ENCODE results near the gene MICAL2. TPM values are rescaled to one million over a fixed set of nuclear protein-coding genes. Genes with fewer than 3 reads are reported as not detected.
A peak's percentile ranks its signal among the peaks of the same experiment; 100 is the strongest.

Gene MICAL2
- total RNA-seq, 4 donors from 2014 or later: 27.4 to 63.6 (median 51.9) TPM

DNA sequence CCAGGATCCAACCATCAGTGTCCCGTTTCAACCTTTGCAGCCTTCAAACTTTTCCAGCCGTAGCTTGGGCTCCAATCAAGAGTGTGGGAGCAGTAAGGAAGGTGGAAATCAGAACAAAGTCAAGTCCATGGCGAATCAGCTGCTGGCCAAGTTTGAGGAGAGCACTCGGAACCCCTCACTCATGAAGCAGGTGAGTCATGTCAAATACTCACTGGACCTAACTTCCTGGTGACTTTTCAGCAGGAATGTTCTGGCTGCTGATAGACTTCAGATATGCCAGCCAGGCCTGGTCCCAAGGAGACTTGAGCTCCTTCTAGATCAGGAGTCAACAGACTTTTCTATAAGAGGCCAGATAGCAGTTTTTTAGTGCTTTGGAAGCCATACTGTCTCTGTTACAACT is 129.0 kb downstream of the MICAL2 start:
- Histone ChIP-seq H3K27ac (peak overlapping the region; percentile 31 to 94 (median 41)), H3K4me1 (peaks cover 49 to 59% of the 10 kb centered on the region in 2 donors), H3K36me3 (no peaks in the 10 kb centered on the region), H3K4me3 (replicated peaks in 1 of 3) (no peak overlapping the region), H3K27me3 (no peaks in the 10 kb centered on the region), H3K9me3 (no peaks in the 10 kb centered on the region)
- TF ChIP-seq CTCF (IDR thresholded peaks at IDR 0.05) (no peak), POLR2A (IDR thresholded peaks at IDR 0.05) (no peak)
- DNase-seq: peak; percentile 32 to 41
- 82 to 88% methylated on average over 3 to 4 of the region's 4 CpGs for WGBS, 2 donors
- intact Hi-C loops (cut with DNase I): loop anchor here (5.0 to 10.0 kb wide), 2 partner anchors 125 to 182 kb away; partner anchors contain the start of gene MICAL2

DNA sequence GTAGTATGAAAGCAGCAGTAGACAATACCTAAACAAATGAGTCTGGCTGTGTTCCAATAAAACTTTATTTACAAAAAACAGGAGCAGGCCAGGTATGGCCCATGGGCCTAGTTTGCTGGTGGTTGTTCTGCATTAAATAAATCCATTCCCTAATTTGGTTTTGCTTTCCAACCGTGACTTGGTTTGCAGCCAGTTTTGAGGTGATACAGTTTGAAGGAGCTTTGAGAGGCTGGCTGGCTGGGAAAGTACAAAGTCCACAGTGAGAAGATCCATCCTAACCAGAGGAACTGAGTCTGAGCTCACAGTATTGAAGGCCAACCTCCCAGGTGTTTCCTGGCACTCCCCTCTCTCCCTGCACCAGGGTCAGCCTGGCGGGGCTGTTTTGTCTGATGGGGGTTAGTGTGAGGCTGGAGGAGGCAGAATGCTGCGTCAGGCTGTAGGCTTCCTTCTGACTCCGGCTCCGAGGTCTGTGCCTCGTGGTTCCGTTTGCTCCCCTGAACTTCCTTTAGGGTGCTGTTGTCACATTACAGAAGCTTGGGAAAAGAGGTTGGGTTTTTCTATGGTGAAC is 129.5 kb downstream of the MICAL2 start:
- Histone ChIP-seq H3K27ac (peak overlapping the region; percentile 31 to 94 (median 41)), H3K36me3 (no peaks in the 10 kb centered on the region), H3K4me3 (replicated peaks in 1 of 3) (no peak overlapping the region), H3K4me1 (peaks cover 49 to 58% of the 10 kb centered on the region in 2 donors), H3K9me3 (no peaks in the 10 kb centered on the region), H3K27me3 (no peaks in the 10 kb centered on the region)
- TF ChIP-seq POLR2A (IDR thresholded peaks at IDR 0.05): no peak
- intact Hi-C loops (cut with DNase I): loop anchor here (5.0 to 10.0 kb wide), 2 partner anchors 125 to 183 kb away; partner anchors contain the start of gene MICAL2
- WGBS, 2 donors: 82 to 83% methylated on average over 7 of the region's 7 CpGs
- DNase-seq: peak; percentile 74 to 78

DNA sequence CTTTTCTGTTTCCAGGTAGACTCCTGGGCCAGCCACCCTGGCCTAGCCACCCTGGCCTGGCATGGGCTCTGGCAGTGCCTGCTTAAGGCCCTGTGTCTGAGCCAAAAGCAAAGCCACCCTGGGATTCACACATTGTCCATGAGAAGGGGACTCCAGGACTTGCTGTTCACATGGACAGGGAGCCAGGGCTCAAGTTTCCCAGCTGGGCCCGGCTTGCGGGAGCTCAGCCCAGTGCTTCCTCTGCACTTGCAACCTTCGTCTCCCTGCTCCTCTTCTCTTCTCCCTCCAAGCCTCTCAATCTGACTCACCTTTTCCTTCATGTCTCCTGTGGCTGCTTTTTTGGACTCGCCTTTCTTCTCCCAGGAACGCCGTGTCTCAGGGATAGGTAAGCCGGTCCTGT is 130.3 kb downstream of the MICAL2 start:
- H3K4me1 ChIP-seq: peaks cover 48 to 51% of the 10 kb centered on the region in 2 donors
- 94 to 96% methylated on average over 7 of the region's 7 CpGs for WGBS, 2 donors
- TF ChIP-seq CTCF (IDR thresholded peaks at IDR 0.05) (no peak), POLR2A (IDR thresholded peaks at IDR 0.05) (no peak)
- no peak overlapping the region for H3K4me3 ChIP-seq (replicated peaks in 1 of 3)
- no peaks in the 10 kb centered on the region for H3K36me3 ChIP-seq
- H3K9me3 ChIP-seq: no peaks in the 10 kb centered on the region
- H3K27me3 ChIP-seq: no peaks in the 10 kb centered on the region
- no peak for DNase-seq
- intact Hi-C loops (cut with DNase I): no loop called here
- H3K27ac ChIP-seq: peak overlapping the region in 2 of 3 donors; percentile 41 to 94

DNA sequence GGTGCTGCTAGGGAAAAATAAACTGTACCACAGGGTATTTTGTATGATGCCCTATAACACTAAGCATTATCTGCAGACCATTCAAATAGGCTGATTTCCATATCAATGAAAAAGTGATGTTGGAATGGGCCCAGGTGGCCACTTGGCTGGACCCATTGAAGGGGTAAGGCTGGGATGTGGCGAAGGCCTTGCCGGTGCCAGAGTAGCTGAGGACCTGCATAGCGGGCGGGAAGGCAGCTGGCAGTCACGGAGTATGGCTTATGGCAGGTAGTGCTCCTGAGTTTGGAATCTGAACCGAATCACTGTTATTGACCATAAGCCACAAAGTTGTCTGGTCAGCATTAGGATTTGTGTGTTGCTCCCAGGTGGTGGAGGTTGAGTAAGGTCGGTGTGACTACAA is 131.0 kb downstream of the MICAL2 start:
- intact Hi-C loops (cut with DNase I): no loop called here
- H3K4me3 ChIP-seq (replicated peaks in 1 of 3): no peak overlapping the region
- H3K27me3 ChIP-seq: no peaks in the 10 kb centered on the region
- peaks cover 41 to 47% of the 10 kb centered on the region in 2 donors for H3K4me1 ChIP-seq
- H3K36me3 ChIP-seq: no peaks in the 10 kb centered on the region
- 94 to 98% methylated on average over 7 of the region's 7 CpGs for WGBS, 2 donors
- DNase-seq: no peak
- H3K27ac ChIP-seq: no peak overlapping the region
- TF ChIP-seq CTCF (IDR thresholded peaks at IDR 0.05): no peak
- no peaks in the 10 kb centered on the region for H3K9me3 ChIP-seq

DNA sequence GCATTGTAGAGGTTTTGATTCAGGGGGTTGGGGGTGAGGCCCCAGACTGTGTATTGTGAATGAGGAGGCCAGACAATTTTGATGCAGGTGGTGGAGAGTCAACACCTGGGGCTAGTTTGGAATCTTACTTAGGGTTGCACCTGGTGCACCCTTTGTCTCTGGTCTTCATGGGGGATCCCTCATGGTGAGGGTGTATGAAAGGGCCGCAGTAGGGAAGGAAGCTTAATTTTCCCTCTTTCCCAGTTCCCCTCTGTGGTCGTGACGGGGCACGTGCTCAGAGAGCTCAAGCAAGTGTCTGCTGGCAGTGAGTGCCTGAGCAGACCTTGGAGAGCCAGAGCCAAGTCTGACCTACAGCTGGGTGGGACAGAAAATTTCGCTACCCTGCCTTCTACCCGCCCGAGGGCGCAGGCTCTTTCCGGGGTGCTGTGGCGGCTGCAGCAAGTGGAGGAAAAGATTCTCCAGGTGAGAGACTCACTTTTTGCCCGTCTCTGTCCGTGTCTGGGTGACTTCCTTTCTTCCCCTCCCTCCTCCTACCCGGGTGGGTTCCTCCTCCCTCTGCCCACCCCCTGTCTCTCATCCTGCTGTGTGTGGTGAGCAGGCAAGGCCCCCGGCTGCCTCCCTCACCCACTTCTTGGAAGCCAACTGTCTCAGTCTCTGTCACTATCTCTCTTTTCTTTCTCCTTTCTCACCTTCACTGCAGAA is 131.7 kb downstream of the MICAL2 start:
- Histone ChIP-seq H3K27me3 (no peaks in the 10 kb centered on the region), H3K36me3 (no peaks in the 10 kb centered on the region), H3K4me1 (peaks cover 34 to 42% of the 10 kb centered on the region in 2 donors), H3K4me3 (replicated peaks in 1 of 3) (no peak overlapping the region), H3K9me3 (no peaks in the 10 kb centered on the region), H3K27ac (no peak overlapping the region)
- no peak for DNase-seq
- intact Hi-C loops (cut with DNase I): no loop called here
- TF ChIP-seq POLR2A (IDR thresholded peaks at IDR 0.05) (no peak), CTCF (IDR thresholded peaks at IDR 0.05) (no peak)
- 82 to 90% methylated on average over 14 of the region's 14 CpGs for WGBS, 2 donors

Measured in thyroid gland (tissue), 4 donors.